Esophagus squamous epithelium (tissue), 5 donors: ENCODE results near the gene CDC42BPG. TPM values are rescaled to one million over a fixed set of nuclear protein-coding genes. Genes with fewer than 3 reads are reported as not detected.
A peak's percentile ranks its signal among the peaks of the same experiment; 100 is the strongest.

Source experiments
- DNase-seq: peaks from one replicate; lab custom pipeline; 2025; lab: John Stamatoyannopoulos, UW
- H3K27ac ChIP-seq, 4 donors: fragments of 200-600 bp; sonication (generic); one replicate each; pipeline ENCODE4 v1.5.1; 2016 to 2019; ENCODE audit warnings: mild to moderate bottlenecking in 1 of 4
- H3K27me3 ChIP-seq, 4 donors: fragments of 200-600 bp; sonication (generic); 1 replicate in 3 of 4; 2 replicates in 1 of 4; pipeline versions ENCODE4 v1.5.1 to v1.6.0; 2017 to 2021; ENCODE audit warnings: antibody characterized with exemption in 1 of 4
- H3K36me3 ChIP-seq, 3 donors: fragments of 200-600 bp; sonication (generic); one replicate each; pipeline ENCODE4 v1.5.1; 2016 to 2019
- H3K4me1 ChIP-seq, 3 donors: fragments of 200-600 bp; sonication (generic); one replicate each; pipeline ENCODE4 v1.5.1; 2017 to 2019
- H3K4me3 ChIP-seq, 4 donors: fragments of 200-600 bp; sonication (generic); 1 replicate in 3 of 4; 2 replicates in 1 of 4; pipeline ENCODE4 v1.5.1; 2016 to 2019; ENCODE audit warnings: mild to moderate bottlenecking in 2 of 4, moderate library complexity in 1 of 4
- H3K9me3 ChIP-seq, 3 donors: fragments of 200-600 bp; sonication (generic); one replicate each; pipeline ENCODE4 v1.5.1; 2016 to 2019
- CTCF ChIP-seq, 6 experiments: fragments of 450-650 bp in 4 of 6; fragments of 200-600 bp in 2 of 6; sonication (generic) in 2 of 6; IDR thresholded peaks; one replicate each; pipeline ENCODE4 v1.5.1; 2016 to 2019; ENCODE audit warnings: antibody characterized with exemption in 6 of 6, mild to moderate bottlenecking in 4 of 6, moderate library complexity in 4 of 6
- POLR2A ChIP-seq, 4 donors: fragments of 450-650 bp; IDR thresholded peaks; one replicate each; pipeline ENCODE4 v1.6.1; 2017; ENCODE audit warnings: antibody characterized with exemption in 4 of 4, mild to moderate bottlenecking in 4 of 4, moderate library complexity in 3 of 4
- WGBS, 2 donors: methylation state at CpG; one replicate each; pipeline ENCODE4 v1.1.5; 2018; 5-methylcytosine and 5-hydroxymethylcytosine counted together
- intact Hi-C: fragments of 100-400 bp; cut with DNase I; formaldehyde crosslinking; loops from one replicate; pipeline ENCODE4 v1.15.0; 2022
- total RNA-seq, 4 donors: library from RNA; depleted of rRNA; stranded (reverse); fragments of >200 nt; gene quantifications; one replicate each; pipeline ENCODE4 v1.1.0, GENCODE V29; 2016
- donor health status: DM: yes; HTN: yes; CAD: no.

The CDC42BPG gene
- total RNA-seq, 4 donors from 2014 or later = 16.4 to 48.5 (median 25.0) TPM

DNA sequence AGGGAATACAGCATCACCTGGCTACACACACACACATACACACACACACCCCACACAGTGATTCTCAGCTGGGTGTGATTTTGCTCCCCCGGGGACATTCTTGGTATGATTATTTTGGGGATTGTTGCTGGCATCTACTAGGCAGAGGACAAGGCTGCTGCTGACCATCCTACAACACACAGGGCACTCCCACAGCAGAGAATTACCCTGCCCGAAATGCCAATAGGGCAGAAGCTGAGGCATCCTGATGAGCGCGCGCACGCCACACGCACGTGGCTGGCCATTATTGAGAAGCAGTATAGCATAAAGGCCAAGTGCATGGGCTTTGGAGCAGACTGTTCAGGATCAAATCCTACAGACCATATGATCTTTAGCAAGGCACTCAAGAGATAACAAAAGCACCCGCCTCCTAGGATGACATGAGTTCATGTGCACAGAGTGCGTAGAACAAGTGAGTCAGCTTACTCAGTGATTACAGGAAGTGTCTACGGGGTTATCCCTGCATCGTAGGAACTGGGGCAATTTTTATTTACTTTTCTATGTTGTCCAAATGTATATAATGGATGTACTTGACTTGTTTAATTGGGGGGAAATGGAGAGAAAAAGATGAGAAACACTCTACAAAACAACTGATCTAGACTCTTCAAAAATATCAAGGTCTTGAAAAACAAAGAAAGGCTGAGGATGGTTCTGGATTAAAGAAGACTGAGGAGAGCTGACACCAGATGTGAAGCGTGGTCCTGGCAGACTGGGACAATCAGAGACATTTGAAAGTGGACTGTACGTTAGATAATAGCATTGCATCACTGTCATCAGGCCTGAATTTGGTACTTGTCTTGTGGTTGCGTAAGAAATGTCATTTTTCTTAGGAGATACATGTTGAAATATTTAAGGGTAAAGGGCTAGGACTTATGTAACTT, 41.2 kb upstream of the CDC42BPG start:
- Histone ChIP-seq H3K4me1 (peaks cover 4 to 38% (median 20%) of the 10 kb centered on the region in 3 donors), H3K27ac (peak overlapping the region in 2 of 4 donors; percentile 16 to 36), H3K9me3 (no peaks in the 10 kb centered on the region), H3K4me3 (no peak overlapping the region), H3K36me3 (no peaks in the 10 kb centered on the region), H3K27me3 (no peaks in the 10 kb centered on the region)
- WGBS, 2 donors = 50 to 53% methylated on average over 7 to 9 of the region's 15 CpGs
- DNase-seq = no peak
- TF ChIP-seq POLR2A (IDR thresholded peaks at IDR 0.05) (no peak), CTCF (IDR thresholded peaks at IDR 0.05) (no peak)
- intact Hi-C loops = no loop called here

DNA sequence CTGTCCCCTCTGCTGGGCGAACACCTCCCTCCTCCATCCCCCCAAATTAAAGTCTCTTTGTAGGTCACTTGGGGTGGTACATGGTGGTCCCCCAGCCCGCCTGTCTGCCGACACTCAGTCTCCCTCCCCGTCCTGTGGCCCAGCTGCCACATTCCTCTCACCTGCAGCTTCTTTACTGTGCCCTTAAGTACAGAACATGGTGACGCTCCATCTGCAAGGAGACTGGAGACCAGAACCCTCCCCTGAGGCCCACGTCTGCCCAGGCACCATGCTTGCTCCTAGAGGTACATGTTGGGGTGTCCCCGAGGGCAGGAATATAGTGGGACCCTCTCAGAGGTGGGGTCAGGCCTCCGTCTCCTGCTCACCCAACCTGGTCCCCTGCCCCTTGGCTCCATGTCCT, 39.6 kb upstream of the CDC42BPG start:
- Histone ChIP-seq H3K9me3 (no peaks in the 10 kb centered on the region), H3K4me1 (peaks cover 14 to 54% (median 35%) of the 10 kb centered on the region in 3 donors), H3K27me3 (no peaks in the 10 kb centered on the region), H3K36me3 (no peaks in the 10 kb centered on the region), H3K4me3 (no peak overlapping the region), H3K27ac (no peak overlapping the region)
- intact Hi-C loops = no loop called here
- no peak for DNase-seq
- TF ChIP-seq POLR2A (IDR thresholded peaks at IDR 0.05) = no peak
- no peak for TF ChIP-seq CTCF (IDR thresholded peaks at IDR 0.05)
- 84 to 97% methylated on average over 6 to 8 of the region's 8 CpGs for WGBS, 2 donors

DNA sequence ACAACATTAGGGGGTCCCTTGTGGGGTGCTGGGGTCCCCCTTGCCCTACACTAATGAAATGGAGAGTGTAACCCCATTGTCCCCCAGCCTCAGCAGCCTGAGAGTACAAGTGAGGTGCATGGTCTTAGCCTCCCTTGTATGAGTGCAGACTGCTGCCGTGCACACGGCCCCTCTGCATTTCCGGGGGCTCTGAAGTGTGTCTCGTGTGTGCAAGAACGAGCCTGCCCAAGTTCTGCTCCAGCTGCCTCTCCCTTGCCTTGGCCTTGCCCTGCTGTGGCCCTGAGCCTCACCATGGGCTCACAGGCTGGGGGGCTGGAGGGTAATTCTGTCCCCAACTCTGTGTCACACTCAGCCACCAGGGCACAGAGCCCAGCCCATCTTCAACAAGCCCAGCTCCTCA, 39.1 kb upstream of the CDC42BPG start:
- Histone ChIP-seq H3K9me3 (no peaks in the 10 kb centered on the region), H3K4me3 (no peak overlapping the region), H3K27me3 (no peaks in the 10 kb centered on the region), H3K36me3 (no peaks in the 10 kb centered on the region), H3K27ac (no peak overlapping the region), H3K4me1 (peaks cover 14 to 52% (median 36%) of the 10 kb centered on the region in 3 donors)
- no peak for DNase-seq
- intact Hi-C loops = no loop called here
- WGBS, 2 donors = 78 to 100% methylated on average over 4 to 5 of the region's 5 CpGs
- TF ChIP-seq POLR2A (IDR thresholded peaks at IDR 0.05) = no peak
- no peak for TF ChIP-seq CTCF (IDR thresholded peaks at IDR 0.05)

- peak overlapping the region in 3 of 4 donors; percentile 28 to 91 (median 42) for H3K27ac ChIP-seq
- H3K27me3 ChIP-seq = no peaks in the 10 kb centered on the region
- intact Hi-C loops = no loop called here
- H3K36me3 ChIP-seq = no peaks in the 10 kb centered on the region
- no peak for TF ChIP-seq POLR2A (IDR thresholded peaks at IDR 0.05)
- no peak for TF ChIP-seq CTCF (IDR thresholded peaks at IDR 0.05)
- DNase-seq = no peak
- 40 to 80% methylated on average over 1 to 5 of the region's 5 CpGs for WGBS, 2 donors
- peaks cover 15 to 46% (median 31%) of the 10 kb centered on the region in 3 donors for H3K4me1 ChIP-seq
- H3K9me3 ChIP-seq = no peaks in the 10 kb centered on the region
- no peak overlapping the region for H3K4me3 ChIP-seq
These were observed 37.8 kb upstream of the CDC42BPG start for GRCh38 chr11:64882243-64882642.

- Histone ChIP-seq H3K4me1 (peaks cover 23 to 54% (median 38%) of the 10 kb centered on the region in 3 donors), H3K4me3 (no peak overlapping the region), H3K9me3 (no peaks in the 10 kb centered on the region), H3K27me3 (no peaks in the 10 kb centered on the region), H3K36me3 (no peaks in the 10 kb centered on the region), H3K27ac (peak overlapping the region in 3 of 4 donors; percentile 40 to 91 (median 42))
- intact Hi-C loops = no loop called here
- no peak for TF ChIP-seq CTCF (IDR thresholded peaks at IDR 0.05)
- no peak for TF ChIP-seq POLR2A (IDR thresholded peaks at IDR 0.05)
- WGBS, 2 donors = 37 to 67% methylated on average over 7 to 8 of the region's 8 CpGs
- DNase-seq = no peak
These were observed 37.0 kb upstream of the CDC42BPG start for GRCh38 chr11:64881476-64881875.
